GM19351 (cell line): ENCODE results near the gene TMEM74B.
"Not testable (repeated sequence)": the region's sequence is repeated elsewhere in the genome, so short reads cannot be mapped to it uniquely, and the experiment has no call there.

Experiments used
- ATAC-seq: cut with Tn5 transposase; IDR thresholded peaks from one replicate; pipeline ENCODE4 v1.9.1; 2021; ENCODE audit warnings: mild to moderate bottlenecking, moderate library complexity; ENCODE audit not compliant: unreplicated experiment

Gene TMEM74B

DNA sequence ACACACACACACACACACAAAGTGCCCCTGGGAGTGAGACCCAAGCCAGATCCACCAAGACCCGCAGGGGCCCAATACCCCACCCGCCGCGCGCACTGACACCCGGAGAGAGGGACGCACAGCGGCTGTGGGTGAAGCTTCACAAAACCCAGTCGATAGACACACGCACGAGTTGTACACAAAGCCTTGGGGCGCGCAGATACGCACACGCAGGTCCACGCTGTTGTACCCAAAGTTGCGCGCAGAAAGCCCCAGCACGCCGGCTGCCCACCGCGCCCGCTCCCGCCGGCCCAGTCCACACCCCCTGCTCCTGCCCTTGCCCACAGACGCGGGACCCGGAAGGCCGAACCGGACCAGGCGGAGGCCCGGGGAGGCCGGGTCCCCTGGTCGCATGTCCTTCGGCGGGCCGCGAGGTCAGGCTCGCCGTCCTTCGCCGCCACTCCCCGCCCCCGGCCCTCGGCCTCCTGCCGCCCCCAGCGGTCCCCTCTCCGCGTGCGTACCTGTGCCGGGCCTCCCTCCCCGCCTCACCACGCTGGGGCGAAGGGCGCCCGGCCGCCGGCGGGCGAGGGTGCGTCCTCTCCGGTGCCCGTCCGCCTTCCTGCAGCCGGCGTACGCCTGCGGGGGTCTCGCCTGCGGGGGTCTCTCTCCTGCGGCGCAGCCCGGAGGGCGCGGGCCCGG lies at the start of gene TMEM74B:
TSS of gene TMEM74B (minus strand) at position 344 of the 678 bp plus-strand sequence. CDS start 1,180 bp downstream, outside the sequence.
- ATAC-seq = no peak

DNA sequence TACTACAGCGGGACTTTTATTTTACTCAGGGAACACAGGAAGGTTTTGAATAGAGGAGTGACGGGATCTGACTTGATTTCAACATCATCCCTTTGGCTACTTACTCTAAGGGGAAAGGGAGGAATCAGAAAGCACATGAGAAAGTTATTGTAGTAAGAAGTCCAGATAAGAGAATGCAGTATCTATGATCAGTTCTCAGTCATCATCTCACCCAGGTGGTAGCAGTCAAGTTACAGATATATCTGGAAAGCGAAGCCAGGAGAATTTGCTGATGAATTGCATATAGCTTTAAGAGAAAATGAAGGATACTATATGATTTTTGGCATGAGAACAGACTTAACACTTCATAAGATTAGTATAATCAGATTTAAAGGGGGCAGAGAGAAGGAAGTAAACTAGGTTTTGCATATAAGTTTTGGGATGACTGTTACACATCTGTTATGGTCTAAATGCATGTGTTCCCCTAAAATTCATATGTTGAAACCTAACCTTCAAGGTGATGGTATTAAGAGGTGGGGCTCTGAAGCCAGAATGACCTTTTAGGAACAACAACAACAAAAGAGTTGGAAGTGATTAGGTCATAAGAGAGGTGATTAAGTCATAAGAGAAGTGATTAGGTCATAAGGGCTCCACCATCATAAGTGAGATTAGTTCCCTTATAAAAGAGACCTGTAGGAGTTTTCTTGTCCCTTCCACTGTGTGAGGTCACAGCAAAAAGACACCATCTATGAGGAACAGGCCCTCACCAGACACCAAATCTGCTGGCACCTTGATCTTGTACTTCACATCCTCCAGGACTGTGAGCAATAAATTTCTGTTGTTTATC lies 47.7 kb upstream of the TMEM74B start:
- ATAC-seq = no peak

DNA sequence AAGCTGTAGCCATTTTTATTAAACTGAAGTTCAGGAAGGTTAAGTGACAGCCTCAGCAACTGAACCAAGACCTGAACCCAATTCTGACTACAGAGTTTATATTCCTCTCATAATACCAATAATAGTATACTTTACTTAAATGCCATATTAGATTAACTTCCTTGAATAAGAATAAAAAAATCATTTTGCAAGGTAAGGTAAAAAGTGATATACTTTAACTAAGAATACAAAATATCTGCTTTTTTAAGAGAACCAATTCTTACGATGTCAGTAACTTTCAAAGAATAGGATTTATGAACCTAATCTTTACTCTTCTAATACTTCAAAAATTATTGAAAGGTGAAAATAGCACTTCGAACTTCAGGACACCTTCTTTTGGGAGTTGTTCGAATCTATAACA lies 44.8 kb upstream of the TMEM74B start:
- ATAC-seq = no peak

DNA sequence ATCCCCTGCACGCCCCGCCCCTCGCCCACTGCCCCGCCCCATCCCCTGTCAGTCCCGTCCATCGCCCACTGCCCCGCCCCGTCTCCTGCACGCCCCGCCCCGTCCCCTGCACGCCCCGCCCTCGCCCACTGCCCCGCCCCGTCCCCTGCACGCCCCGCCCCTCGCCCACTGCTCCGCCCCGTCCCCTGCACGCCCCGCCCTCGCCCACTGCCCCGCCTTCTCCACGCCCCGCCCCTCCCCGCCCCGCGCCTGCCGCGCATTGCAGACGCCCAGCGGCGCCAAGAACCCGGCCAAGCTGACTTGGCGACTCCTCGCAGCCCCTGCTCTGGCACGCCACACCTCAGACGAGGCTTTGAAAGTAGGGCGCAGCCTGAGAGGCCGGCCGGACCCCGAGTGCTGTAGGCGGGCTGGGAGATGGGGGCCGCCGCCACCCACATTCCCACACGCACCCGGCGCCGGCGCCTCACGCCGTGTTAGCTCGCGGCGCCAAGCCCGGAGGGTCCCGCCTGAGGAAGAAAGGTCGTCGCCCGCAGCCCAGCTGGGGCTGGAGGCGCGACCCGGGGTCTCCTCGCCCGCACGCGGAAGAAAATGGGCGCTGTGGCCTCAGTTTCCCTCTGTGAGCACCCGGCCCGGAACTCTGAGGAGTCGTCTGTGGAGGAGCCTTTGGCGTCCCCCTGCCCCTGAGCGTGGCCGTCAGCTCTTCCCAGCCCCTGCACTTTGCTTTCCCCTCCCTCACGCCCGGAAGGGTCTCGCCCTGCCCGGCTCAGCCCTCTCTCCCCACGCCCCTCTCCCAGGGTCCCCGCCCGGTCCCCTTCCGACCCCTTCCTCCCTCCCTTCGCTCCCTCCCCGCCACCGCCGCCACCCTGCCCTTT lies 41.2 kb upstream of the TMEM74B start, which contains the start of gene RAD21L1:
TSS of gene RAD21L1 (plus strand) at position 262 of the 872 bp plus-strand sequence. CDS start 2,410 bp downstream, outside the sequence.
- peak; percentile 47 for ATAC-seq

DNA sequence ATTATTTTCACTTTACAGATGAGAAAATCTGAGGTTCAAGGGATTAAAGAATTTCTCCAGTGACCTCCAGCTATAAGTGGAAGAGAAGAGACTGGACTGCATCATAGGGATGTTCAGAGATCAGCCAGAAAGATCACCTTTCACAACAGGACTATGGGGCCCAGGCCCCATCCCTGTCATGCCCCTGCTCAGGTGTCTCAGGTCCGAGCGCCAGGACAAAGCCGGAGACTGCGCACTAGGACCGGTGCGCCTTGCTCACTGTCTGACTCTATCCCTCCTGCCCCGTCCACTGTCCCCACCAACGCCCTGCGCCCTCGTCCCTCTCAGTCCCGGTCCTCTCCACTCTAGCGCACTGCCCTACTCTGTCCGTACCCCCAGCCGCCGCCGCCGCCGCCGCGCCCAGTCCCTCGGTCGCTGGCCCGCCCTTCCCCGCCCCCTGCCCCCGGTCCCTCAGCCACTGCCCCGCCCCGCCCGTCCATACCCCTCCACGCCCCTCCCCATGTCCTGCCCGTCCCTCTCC lies 40.5 kb upstream of the TMEM74B start:
- ATAC-seq = peak; percentile 30

DNA sequence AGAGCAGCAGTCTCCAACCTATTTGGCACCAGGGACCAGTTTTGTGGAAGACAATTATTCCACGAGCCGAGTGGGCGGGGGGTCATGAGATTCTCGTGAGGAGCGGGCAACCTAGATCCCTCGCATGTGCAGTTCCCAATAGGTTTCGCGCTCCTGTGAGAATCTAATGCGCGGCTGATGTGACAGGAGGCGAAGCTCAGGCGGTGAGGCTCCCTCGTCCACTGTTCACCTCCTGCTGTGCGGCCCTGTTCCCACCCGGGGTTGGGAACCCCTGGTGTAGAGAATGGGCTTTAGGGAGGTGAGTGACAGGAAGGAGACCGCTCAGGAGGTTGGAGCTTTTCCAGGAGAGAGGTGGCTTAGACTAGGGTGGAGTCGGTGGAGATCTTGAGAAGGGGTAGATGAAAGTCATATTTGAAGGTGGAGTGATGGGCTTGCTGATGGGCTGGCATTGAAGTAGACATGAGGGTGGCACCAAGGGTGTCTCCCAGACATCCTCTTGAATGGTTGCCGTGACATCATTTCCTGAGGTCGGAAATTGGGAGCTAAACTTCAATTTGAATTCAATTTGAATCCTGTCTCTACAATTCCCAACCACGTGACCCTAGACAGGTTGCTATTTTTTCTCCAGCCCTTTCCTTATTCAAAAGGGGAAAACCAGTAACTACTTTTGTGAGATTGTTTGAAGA lies 39.6 kb upstream of the TMEM74B start:
- ATAC-seq = no peak

DNA sequence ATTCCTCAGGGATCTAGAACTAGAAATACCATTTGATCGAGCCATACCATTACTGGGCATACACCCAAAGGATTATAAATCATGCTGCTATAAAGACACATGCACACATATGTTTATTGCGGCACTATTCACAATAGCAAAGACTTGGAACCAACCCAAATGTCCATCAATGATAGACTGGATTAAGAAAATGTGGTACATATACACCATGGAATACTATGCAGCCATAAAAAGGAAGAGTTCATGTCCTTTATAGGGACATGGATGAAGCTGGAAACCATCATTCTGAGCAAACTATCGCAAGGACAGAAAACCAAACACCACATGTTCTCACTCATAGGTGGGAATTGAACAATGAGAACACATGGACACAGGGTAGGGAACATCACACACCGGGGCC lies 38.0 kb upstream of the TMEM74B start:
- ATAC-seq = not testable (repeated sequence)

DNA sequence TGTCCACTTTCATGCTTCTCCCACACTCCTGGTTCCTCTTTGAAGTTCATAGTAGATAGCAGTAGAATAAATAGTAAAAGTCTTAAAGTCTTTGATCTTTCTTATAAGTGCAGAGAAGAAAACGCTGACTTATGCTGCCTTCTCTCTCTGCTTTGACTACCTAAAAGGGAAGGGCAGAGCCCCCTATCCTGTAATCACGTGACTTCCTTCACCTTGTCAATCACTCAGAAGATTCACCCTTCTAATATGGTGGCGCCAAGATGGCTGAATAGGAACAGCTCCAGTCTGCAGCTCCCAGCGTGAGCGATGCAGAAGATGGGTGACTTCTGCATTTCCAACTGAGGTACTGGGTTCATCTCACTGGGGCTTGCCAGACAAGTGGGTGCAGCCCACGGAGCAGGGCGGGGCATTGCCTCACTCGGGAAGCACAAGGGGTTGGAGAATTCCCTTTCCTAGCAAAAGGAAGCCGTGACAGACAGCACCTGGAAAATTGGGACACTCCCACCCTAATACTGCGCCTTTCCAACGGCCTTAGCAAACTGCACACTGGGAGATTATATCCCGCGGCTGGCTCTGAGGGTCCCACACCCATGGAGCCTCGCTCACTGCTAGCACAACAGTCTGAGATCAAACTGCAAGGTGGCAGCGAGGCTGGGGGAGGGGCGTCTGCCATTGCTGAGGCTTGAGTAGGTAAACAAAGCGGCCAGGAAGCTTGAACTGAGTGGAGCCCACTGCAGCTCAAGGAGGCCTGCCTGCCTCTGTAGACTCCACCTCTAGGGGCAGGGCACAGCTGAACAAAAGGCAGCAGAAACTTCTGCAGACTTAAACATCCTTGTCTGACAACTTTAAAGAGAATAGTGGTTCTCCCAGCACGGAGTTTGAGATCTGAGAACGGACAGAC lies 32.0 kb upstream of the TMEM74B start:
- not testable (repeated sequence) for ATAC-seq

DNA sequence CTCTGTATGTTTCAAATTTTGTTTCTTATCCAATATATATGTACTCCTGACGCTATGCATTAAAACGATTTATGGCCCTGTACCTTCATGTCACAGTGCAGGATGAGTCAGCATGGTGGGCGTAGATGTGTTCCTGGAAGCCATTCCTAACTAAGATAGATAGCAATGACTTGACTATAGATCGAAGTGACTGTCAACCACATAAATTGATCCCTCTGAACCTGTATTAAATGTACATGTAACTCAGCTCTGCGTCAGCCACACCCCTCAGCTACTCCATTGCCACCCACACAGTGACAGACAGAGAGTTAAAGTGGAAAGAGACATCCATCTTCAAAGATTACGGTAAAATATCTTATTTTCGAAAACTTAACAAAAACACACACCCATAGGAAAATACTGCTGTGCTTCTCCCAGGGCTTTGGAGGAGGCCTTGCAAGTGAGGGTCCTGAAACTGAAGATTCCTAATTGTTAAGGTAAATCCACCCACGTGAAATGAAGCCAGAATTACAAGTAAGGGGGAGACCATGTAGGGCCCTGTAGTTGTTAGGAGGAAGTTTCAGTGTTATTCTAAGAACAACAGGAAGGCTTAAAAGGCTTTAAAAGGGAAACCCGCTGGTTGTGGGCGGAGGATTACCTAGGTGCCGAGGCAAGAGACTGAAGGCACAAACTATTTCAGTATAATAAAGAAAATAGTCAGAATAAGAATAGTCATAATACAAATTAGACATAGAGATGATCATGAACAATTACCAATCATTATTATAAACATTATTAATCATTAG lies 30.8 kb upstream of the TMEM74B start:
- ATAC-seq = no peak

DNA sequence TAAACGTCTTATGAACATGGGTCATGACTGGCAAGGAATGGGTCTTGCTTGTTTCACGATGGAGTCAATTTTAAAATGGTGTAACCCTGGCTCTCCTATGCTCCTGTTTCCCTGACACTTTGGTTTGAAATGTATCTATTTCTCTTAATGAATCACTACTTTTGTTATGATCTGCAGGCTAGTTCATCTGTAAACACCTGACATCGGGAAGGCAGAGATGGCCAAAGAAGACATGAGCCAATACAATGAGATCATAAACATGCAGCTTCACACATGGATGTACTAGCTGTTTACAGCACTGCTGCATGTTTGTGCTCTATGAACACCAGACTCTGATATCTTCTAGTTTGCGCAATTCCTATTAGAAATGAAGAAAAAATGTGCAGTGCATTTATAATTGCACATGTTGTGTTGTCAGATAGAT lies 30.1 kb upstream of the TMEM74B start:
- no peak for ATAC-seq

DNA sequence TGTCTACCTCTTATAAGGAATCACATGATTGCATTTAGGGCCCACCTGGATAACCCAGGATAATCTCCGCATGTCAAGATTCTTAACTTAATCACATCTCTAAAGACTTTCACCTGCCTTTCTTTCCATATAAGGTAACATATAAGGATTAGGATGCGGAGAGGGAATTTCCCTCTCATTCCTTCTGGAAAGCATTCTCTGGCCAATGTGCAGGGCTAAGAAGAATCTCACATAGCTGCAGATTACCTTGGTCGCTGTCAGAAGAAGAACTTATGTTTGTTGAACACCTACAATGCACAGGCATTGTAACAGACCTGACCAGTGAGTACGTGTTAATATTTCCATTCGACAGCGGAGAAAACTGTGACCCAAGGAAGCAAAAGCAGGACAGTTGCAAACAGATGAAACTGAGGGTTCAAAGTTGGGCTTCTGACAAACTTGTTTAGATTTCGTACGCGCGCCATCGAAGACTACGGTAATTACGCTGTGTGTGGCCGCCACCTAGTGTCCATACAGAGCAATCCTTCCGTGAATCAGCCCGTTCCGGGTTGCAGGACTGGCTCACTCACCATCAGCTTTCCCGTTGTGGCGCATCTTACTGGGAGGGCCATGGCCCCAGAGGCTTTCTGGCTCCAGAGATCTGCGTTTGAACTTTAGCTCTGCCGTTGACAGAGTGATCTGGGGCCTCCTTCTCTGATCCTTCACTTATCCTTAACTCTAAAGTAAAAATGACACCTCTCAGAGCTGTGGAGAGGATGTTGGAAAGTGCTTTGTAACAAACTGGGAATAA lies 28.0 kb upstream of the TMEM74B start:
- peak; percentile 79 for ATAC-seq

DNA sequence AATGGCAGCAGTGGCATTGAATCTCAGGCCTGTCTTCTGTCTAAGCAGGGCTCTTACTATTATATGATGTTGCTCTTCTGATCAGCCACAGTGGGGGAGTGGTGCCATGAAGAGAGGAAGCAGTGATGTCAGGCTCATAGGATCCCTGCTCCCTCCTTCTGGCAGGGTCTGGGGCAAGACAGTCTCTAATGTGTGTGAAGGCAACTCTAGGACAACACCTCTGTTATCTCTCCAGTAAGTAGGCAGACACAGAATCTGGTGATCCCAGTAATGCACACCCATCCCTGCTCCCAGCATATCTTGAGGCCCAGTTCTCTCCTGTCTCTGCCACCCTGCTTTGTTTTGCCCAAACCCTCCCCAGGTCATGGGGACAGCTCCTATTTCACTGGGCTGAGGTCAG lies 27.2 kb upstream of the TMEM74B start:
- ATAC-seq = no peak

DNA sequence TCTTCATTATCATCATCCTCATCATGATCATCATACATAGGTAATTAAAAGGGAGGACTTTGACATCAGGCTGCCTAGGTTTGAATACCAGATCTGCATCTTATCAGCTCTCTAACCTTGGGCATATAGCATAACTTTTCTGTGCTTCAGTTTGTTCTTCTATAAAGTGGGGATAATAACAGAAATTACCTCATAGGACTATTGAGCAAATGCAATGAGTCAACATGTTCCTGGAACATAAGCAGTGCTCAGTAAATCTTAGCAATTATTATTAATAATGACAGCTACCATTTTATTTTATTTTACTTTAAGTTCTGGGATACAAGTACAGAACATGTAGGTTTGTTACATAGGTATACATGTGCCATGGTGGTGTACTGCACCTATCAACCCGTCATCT lies 25.7 kb upstream of the TMEM74B start:
- ATAC-seq = no peak

DNA sequence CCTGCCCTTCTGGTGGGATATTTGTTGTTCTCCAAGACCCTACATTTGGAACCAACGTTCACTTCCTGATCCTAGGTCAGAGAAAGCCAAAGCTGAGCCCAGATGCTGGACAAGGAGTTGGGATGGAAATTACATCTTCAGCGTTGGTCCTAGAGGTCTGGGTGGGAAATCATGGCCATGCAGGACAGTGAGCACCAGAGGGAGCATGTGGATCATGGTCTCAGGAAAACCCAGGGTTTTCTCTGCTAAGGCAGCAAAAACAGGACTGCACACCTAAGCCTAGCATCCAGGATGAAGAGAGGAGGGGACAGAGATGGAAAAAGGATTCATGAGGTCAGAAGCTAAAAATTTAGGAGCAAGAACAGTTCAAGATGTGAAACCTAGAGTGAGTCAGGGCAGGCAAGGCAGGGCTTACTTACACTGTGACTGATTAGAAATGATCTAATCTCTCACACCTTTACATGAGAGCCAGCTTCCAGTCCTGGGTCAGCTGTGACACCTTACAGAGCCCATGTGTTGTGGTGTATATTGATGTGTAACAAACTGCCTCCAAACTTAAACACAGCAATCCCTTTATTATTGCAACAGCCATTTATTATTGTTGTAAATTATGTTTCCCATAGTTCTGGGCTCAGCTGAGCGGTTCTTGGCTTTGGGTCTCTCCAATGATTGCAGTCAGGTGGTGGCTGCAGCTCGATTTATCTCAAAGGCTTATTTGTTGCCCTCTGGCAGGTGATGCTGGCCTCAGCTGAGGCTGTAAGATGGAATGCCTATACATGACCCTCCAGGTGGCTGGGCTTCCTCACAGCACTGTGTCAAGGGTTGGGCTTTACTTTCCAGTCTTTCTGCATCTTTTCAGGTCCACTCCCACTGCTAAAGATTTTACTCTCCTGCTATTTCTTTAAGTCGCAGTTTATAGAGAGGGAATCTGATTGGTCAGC lies 24.9 kb upstream of the TMEM74B start:
- ATAC-seq = no peak

DNA sequence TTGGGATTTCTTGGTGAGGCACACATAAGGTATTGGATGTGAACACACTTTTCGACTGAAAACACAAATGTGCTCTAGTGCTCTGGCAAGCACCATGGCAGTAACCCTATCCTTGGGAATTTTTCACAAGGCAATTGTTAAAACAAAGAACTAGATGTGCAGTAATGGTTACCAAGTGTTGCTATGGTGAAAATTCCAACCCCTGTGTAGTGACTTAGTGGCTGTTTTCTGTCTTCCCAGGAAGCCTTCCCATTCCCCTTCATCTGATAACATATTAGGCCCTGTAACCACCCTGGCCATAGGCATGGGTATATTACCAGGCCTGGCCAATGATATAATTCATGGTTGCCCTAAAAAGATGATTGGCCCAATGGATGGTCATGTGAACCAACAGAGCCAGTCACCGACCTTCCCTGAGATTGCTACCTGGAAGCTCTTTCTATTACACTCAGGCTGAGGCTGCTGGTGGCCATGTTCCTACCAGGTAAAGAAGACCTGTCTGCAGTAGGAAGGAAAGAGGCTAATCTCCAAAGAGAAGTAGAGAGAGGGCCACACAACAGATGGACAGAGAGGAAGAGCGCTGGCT lies 22.6 kb upstream of the TMEM74B start:
- no peak for ATAC-seq
